WTC11 (cell line): ENCODE measurements around the gene KRT14. TPM values are rescaled to one million over a fixed set of nuclear protein-coding genes. Genes with fewer than 3 reads are reported as not detected.

ENCODE experiments used
- ATAC-seq: fragments of 200-7000 bp; cut with Tn5 transposase; 2 replicates; pipeline ENCODE4 v1.10.0; 2021; ENCODE audit warnings: mild to moderate bottlenecking, moderate library complexity
- Bru-seq: library from RNA; stranded (reverse); fragments of 400-500 nt; gene quantifications from one replicate; lab custom pipeline; 2021; lab: Mats Ljungman, UMichigan
- CTCF ChIA-PET: fragments of 300-600 bp; sonication (Branson Sonifier 250); formaldehyde crosslinking; loops from one replicate; lab custom pipeline; 2021; ENCODE audit warnings: antibody characterized with exemption; lab: Charles Lee
- POLR2A ChIA-PET: fragments of 350-600 bp; sonication (Branson Sonifier 250); formaldehyde crosslinking; loops from one replicate; lab custom pipeline; 2021; ENCODE audit warnings: antibody characterized with exemption; lab: Charles Lee
- DNase-seq: peaks from one replicate; pipeline ENCODE4 v3.0.0; 2021; ENCODE audit warnings: low spot score
- H3K27ac Mint-ChIP-seq: 2 replicates; pipeline ENCODE4 v1.8.0; 2021; ENCODE audit warnings: mixed read lengths
- H3K27me3 Mint-ChIP-seq: 2 replicates; pipeline ENCODE4 v1.8.0; 2021; ENCODE audit warnings: low read depth, mild to moderate bottlenecking, moderate library complexity, mixed read lengths
- H3K36me3 Mint-ChIP-seq: 2 replicates; pipeline ENCODE4 v1.8.0; 2021; ENCODE audit warnings: mixed read lengths
- H3K4me1 Mint-ChIP-seq: 2 replicates; pipeline ENCODE4 v1.8.0; 2022; ENCODE audit warnings: mixed read lengths
- H3K4me3 Mint-ChIP-seq: 2 replicates; pipeline ENCODE4 v1.8.0; 2021; ENCODE audit warnings: mild to moderate bottlenecking, moderate library complexity, mixed read lengths
- H3K9me3 Mint-ChIP-seq: 2 replicates; pipeline ENCODE4 v1.8.0; 2021; ENCODE audit warnings: mixed read lengths
- AFF4 ChIP-seq: sonication (generic); formaldehyde crosslinking; IDR thresholded peaks from 2 replicates; pipeline ENCODE4 v1.8.1; 2023; ENCODE audit warnings: mild to moderate bottlenecking, missing genetic modification reagents, borderline replicate concordance
- AR ChIP-seq: fragments of 250-450 bp; sonication (Bioruptor Pico); IDR thresholded peaks from 2 replicates; pipeline ENCODE4 v1.9.0; 2021; ENCODE audit warnings: mild to moderate bottlenecking
- ATF3 ChIP-seq: sonication (generic); formaldehyde crosslinking; conservative IDR thresholded peaks from 2 replicates; pipeline ENCODE4 v1.8.1; 2022; ENCODE audit warnings: mild to moderate bottlenecking, missing genetic modification reagents
- CBFB ChIP-seq: sonication (generic); formaldehyde crosslinking; IDR thresholded peaks from 2 replicates; pipeline ENCODE4 v1.8.1; 2022; ENCODE audit warnings: mild to moderate bottlenecking, low read depth, missing genetic modification reagents
- E2F1 ChIP-seq: sonication (generic); formaldehyde crosslinking; IDR thresholded peaks from 2 replicates; pipeline ENCODE4 v1.8.0; 2022; ENCODE audit warnings: mild to moderate bottlenecking, missing genetic modification reagents
- EMX1 ChIP-seq: fragments of 250-450 bp; sonication (Bioruptor Pico); IDR thresholded peaks from 2 replicates; pipeline ENCODE4 v1.8.0; 2021; ENCODE audit warnings: mild to moderate bottlenecking
- GRHL2 ChIP-seq: fragments of 250-450 bp; sonication (Bioruptor Pico); IDR thresholded peaks from 2 replicates; pipeline ENCODE4 v1.8.0; 2022; ENCODE audit warnings: mild to moderate bottlenecking, moderate library complexity; ENCODE audit not compliant: insufficient replicate concordance, severe bottlenecking
- GTF2I ChIP-seq: fragments of 250-450 bp; sonication (Bioruptor Pico); conservative IDR thresholded peaks from 2 replicates; pipeline ENCODE4 v1.4.0; 2021; ENCODE audit warnings: mild to moderate bottlenecking
- HMGXB4 ChIP-seq: sonication (generic); formaldehyde crosslinking; IDR thresholded peaks from 2 replicates; pipeline ENCODE4 v1.8.1; 2023; ENCODE audit warnings: mild to moderate bottlenecking, moderate library complexity, missing genetic modification reagents
- MLX ChIP-seq: sonication (generic); formaldehyde crosslinking; IDR thresholded peaks from 2 replicates; pipeline ENCODE4 v1.8.1; 2023; ENCODE audit warnings: mild to moderate bottlenecking, missing genetic modification reagents, moderate library complexity
- NR1H2 ChIP-seq: sonication (generic); formaldehyde crosslinking; IDR thresholded peaks from 2 replicates; pipeline ENCODE4 v1.9.0; 2021; ENCODE audit warnings: mild to moderate bottlenecking, moderate library complexity, missing genetic modification reagents
- SOX15 ChIP-seq: fragments of 250-450 bp; sonication (Bioruptor Pico); IDR thresholded peaks from 2 replicates; pipeline ENCODE4 v1.9.0; 2021; ENCODE audit warnings: mild to moderate bottlenecking
- SP1 ChIP-seq: sonication (generic); formaldehyde crosslinking; conservative IDR thresholded peaks from 2 replicates; pipeline ENCODE4 v1.8.1; 2022; ENCODE audit warnings: missing genetic modification reagents
- TEAD1 ChIP-seq: sonication (generic); formaldehyde crosslinking; IDR thresholded peaks from 2 replicates; pipeline ENCODE4 v1.8.0; 2022; ENCODE audit warnings: mild to moderate bottlenecking, missing genetic modification reagents
- TP53 ChIP-seq: sonication (generic); formaldehyde crosslinking; IDR thresholded peaks from 2 replicates; pipeline ENCODE4 v1.8.1; 2023; ENCODE audit warnings: mild to moderate bottlenecking, missing genetic modification reagents
- ZNF219 ChIP-seq: sonication (generic); formaldehyde crosslinking; IDR thresholded peaks from 2 replicates; pipeline ENCODE4 v1.8.0; 2023; ENCODE audit warnings: missing genetic modification reagents, mild to moderate bottlenecking, borderline replicate concordance
- ZNF232 ChIP-seq: sonication (generic); formaldehyde crosslinking; IDR thresholded peaks from 2 replicates; pipeline ENCODE4 v1.8.0; 2022; ENCODE audit warnings: mild to moderate bottlenecking, missing genetic modification reagents
- ZNF423 ChIP-seq: fragments of 250-450 bp; sonication (Bioruptor Pico); IDR thresholded peaks from 2 replicates; pipeline ENCODE4 v2.1.2; 2022; ENCODE audit warnings: mild to moderate bottlenecking, moderate library complexity
- ZNF425 ChIP-seq: fragments of 250-450 bp; sonication (Bioruptor Pico); conservative IDR thresholded peaks from 2 replicates; pipeline ENCODE4 v1.9.0; 2021; ENCODE audit warnings: mild to moderate bottlenecking
- long read RNA-seq, 3 experiments: library from RNA in 1 of 3; library from capped mRNA in 1 of 3; library from polyadenylated mRNA in 1 of 3; unstranded in 2 of 3; stranded (forward) in 1 of 3; transcript quantifications; one replicate each; pipeline ENCODE4 v2.0.0, GENCODE V29; 2021
- total RNA-seq: library from RNA; stranded (reverse); gene quantifications from 3 replicates; pipeline ENCODE4 v1.2.3, GENCODE V29; 2021

The KRT14 gene
- total RNA-seq: not detected in 3 replicates
- Bru-seq, nascent RNA: not detected
- long read RNA-seq, experiment 1: 0 reads
- long read RNA-seq, experiment 2: 0 reads
- long read RNA-seq, experiment 3: 0 reads

- H3K27me3 Mint-ChIP-seq: peaks cover 4% of the 10 kb centered on the region; the same call in 1 of the 2 replicates
- H3K27ac Mint-ChIP-seq: no peak within 1 kb of the TSS
- ATAC-seq (no peak), DNase-seq (no peak)
- TF ChIP-seq ZNF425 (no peak), EMX1 (no peak), ATF3 (no peak), AFF4 (CRISPR knock-in tag) (no peak), TP53 (CRISPR knock-in tag) (no peak), CBFB (CRISPR knock-in tag) (no peak), GRHL2 (CRISPR knock-in tag) (no peak), SP1 (CRISPR knock-in tag) (no peak)
- CTCF ChIA-PET: interaction anchor here (2.3 kb wide), 1 partner anchor 76 kb away, joined by 6 read pairs; no protein-coding TSS in a partner anchor
- no peaks in the 10 kb centered on the region for H3K9me3 Mint-ChIP-seq
- H3K36me3 Mint-ChIP-seq: no peaks in the 10 kb centered on the region
- no peak within 1 kb of the TSS for H3K4me3 Mint-ChIP-seq
- H3K4me1 Mint-ChIP-seq: peaks cover 3% of the 10 kb centered on the region
- POLR2A ChIA-PET: no interaction called here
These were observed at the start of gene KRT14 for GRCh38 chr17:41586863-41587495. Gene KRT14 (minus strand): TSS chr17:41586895. CDS start chr17:41586834, 61 bp downstream.

- Mint-ChIP-seq H3K27ac (peak overlapping the region; percentile 84), H3K4me1 (peaks cover 10% of the 10 kb centered on the region), H3K36me3 (no peaks in the 10 kb centered on the region), H3K4me3 (no peak overlapping the region), H3K27me3 (no peaks in the 10 kb centered on the region), H3K9me3 (no peaks in the 10 kb centered on the region)
- peak; percentile 62 for ATAC-seq
- POLR2A ChIA-PET: no interaction called here
- CTCF ChIA-PET: interaction anchor here (1.0 to 3.8 kb wide), 10 partner anchors 13 to 772 kb away, joined by 3 to 36 read pairs (median 7); partner anchors contain the start of gene KRT19
- DNase-seq: no peak
- TF ChIP-seq SP1 (CRISPR knock-in tag) (no peak), HMGXB4 (CRISPR knock-in tag) (no peak), AR (CRISPR knock-in tag) (no peak), MLX (CRISPR knock-in tag) (no peak), TEAD1 (CRISPR knock-in tag) (no peak), GRHL2 (CRISPR knock-in tag) (no peak), E2F1 (CRISPR knock-in tag) (no peak), SOX15 (CRISPR knock-in tag) (no peak), ZNF232 (CRISPR knock-in tag) (no peak), ZNF219 (CRISPR knock-in tag) (no peak), NR1H2 (no peak), GTF2I (CRISPR knock-in tag) (no peak), ZNF423 (CRISPR knock-in tag) (no peak)
These were observed 48.7 kb upstream of the KRT14 start for GRCh38 chr17:41635121-41636097.
